ENCODE data around the gene ALG6. TPM values are rescaled to one million over a fixed set of nuclear protein-coding genes. Genes with fewer than 3 reads are reported as not detected.
"Not testable (repeated sequence)": the region's sequence is repeated elsewhere in the genome, so short reads cannot be mapped to it uniquely, and the experiment has no call there.

ALG6 gene
- total RNA-seq, 2 donors from 2014 or later = 1.8 to 8.3 TPM

GRCh38 chr1:63461661-63462230 is 94.3 kb downstream of the ALG6 start:
- no peak for TF ChIP-seq CTCF (IDR thresholded peaks at IDR 0.05)
- DNase-seq (ENCODE audit: low spot score) (no peak), ATAC-seq (ENCODE audit: insufficient number of reproducible peaks, low FRiP score, low read depth) (no peak)
- H3K4me3 ChIP-seq = no peak overlapping the region
- H3K36me3 ChIP-seq = no peaks in the 10 kb centered on the region
- H3K9me3 ChIP-seq = peaks cover 14% of the 10 kb centered on the region
- H3K27me3 ChIP-seq (replicated peaks; ENCODE audit: insufficient read depth) = no peaks in the 10 kb centered on the region
- no peaks in the 10 kb centered on the region for H3K4me1 ChIP-seq (ENCODE audit: control insufficient read depth in 1 of 2, low read depth in 2 of 2)
- no peak overlapping the region for H3K27ac ChIP-seq

- Histone ChIP-seq H3K4me1 (ENCODE audit: control insufficient read depth in 1 of 2, low read depth in 2 of 2) (no peaks in the 10 kb centered on the region), H3K4me3 (no peak overlapping the region), H3K36me3 (no peaks in the 10 kb centered on the region), H3K27ac (no peak overlapping the region), H3K9me3 (peaks cover 14% of the 10 kb centered on the region), H3K27me3 (replicated peaks; ENCODE audit: insufficient read depth) (no peaks in the 10 kb centered on the region)
- no peak for ATAC-seq (ENCODE audit: insufficient number of reproducible peaks, low FRiP score, low read depth)
- no peak for DNase-seq (ENCODE audit: low spot score)
- TF ChIP-seq CTCF (IDR thresholded peaks at IDR 0.05) = no peak
Observed at GRCh38 chr1:63463248-63463647, 95.8 kb downstream of the ALG6 start.

GRCh38 chr1:63466181-63466580 is 98.8 kb downstream of the ALG6 start:
- Histone ChIP-seq H3K27me3 (replicated peaks; ENCODE audit: insufficient read depth) (no peaks in the 10 kb centered on the region), H3K4me1 (ENCODE audit: control insufficient read depth in 1 of 2, low read depth in 2 of 2) (no peaks in the 10 kb centered on the region), H3K9me3 (peaks cover 14% of the 10 kb centered on the region), H3K4me3 (no peak overlapping the region), H3K27ac (no peak overlapping the region), H3K36me3 (no peaks in the 10 kb centered on the region)
- no peak for TF ChIP-seq CTCF (IDR thresholded peaks at IDR 0.05)
- DNase-seq (ENCODE audit: low spot score) (no peak), ATAC-seq (ENCODE audit: insufficient number of reproducible peaks, low FRiP score, low read depth) (no peak)

- Histone ChIP-seq H3K27me3 (replicated peaks; ENCODE audit: insufficient read depth) (no peaks in the 10 kb centered on the region), H3K36me3 (no peaks in the 10 kb centered on the region), H3K4me3 (no peak overlapping the region), H3K27ac (no peak overlapping the region), H3K9me3 (peaks cover 8% of the 10 kb centered on the region), H3K4me1 (ENCODE audit: control insufficient read depth in 1 of 2, low read depth in 2 of 2) (no peaks in the 10 kb centered on the region)
- no peak for TF ChIP-seq CTCF (IDR thresholded peaks at IDR 0.05)
- DNase-seq (ENCODE audit: low spot score) = no peak
- ATAC-seq (ENCODE audit: insufficient number of reproducible peaks, low FRiP score, low read depth) = no peak
Observed at GRCh38 chr1:63466759-63467158, 99.3 kb downstream of the ALG6 start.

- not testable (repeated sequence) for H3K9me3 ChIP-seq; ATAC-seq (ENCODE audit: insufficient number of reproducible peaks, low FRiP score, low read depth); H3K4me1 ChIP-seq (ENCODE audit: control insufficient read depth in 1 of 2, low read depth in 2 of 2); H3K27ac ChIP-seq; H3K27me3 ChIP-seq (replicated peaks; ENCODE audit: insufficient read depth); H3K4me3 ChIP-seq; H3K36me3 ChIP-seq; DNase-seq (ENCODE audit: low spot score)
Observed at GRCh38 chr1:63468683-63469082, 101.3 kb downstream of the ALG6 start.

DNA sequence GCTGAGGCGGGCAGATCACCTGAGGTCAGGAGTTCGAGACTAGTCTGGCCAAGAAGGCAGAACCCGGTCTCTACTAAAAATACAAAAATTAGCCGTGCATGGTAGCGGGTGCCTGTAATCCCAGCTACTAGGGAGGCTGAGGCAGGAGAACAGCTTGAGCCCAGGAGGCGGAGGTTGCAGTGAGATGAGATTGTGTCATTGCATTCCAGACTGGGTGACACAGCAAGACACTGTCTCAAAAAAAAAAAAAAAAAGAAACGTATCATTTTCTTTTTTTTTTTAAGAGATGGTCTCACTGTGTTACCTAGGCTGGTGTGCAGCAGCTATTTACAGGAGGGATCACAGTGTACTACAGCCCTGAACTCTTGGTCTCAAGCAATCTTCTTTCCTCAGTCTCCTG is 108.3 kb downstream of the ALG6 start:
- ATAC-seq (ENCODE audit: insufficient number of reproducible peaks, low FRiP score, low read depth) (no peak), DNase-seq (ENCODE audit: low spot score) (no peak)
- Histone ChIP-seq H3K27ac (no peak overlapping the region), H3K4me3 (no peak overlapping the region), H3K9me3 (no peaks in the 10 kb centered on the region), H3K27me3 (replicated peaks; ENCODE audit: insufficient read depth) (no peaks in the 10 kb centered on the region), H3K36me3 (no peaks in the 10 kb centered on the region), H3K4me1 (ENCODE audit: control insufficient read depth in 1 of 2, low read depth in 2 of 2) (no peaks in the 10 kb centered on the region)
- no peak for TF ChIP-seq CTCF (IDR thresholded peaks at IDR 0.05)

Data from thoracic aorta (tissue), 2 donors.